HG03045 (cell line): ENCODE measurements around the gene SSBP3.
"Not testable (repeated sequence)": the region's sequence is repeated elsewhere in the genome, so short reads cannot be mapped to it uniquely, and the experiment has no call there.

ENCODE experiments used
- ATAC-seq: cut with Tn5 transposase; IDR thresholded peaks from one replicate; pipeline ENCODE4 v1.9.1; 2021; ENCODE audit warnings: mild to moderate bottlenecking, moderate library complexity; ENCODE audit not compliant: unreplicated experiment

SSBP3 gene

DNA sequence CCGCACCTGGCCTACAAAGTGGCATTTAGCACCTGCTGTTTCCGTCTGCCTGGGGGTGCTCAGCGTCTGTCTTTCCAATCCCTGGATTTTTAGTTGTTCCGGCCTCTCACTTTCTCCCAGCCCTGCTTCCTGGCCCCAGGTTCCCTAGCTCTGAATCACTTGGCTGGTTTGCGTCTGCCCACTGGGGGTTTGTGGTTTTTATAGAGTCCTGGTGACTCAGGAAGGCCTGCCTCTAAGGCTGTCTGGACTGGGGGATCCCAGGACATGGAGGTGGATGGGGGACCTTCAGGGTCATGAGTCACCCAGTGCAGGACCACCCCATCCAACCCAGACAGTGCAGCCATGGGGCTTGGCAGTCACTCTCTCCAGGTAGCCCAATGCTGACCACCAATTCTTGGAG, 152.7 kb downstream of the SSBP3 start:
- ATAC-seq = no peak

- no peak for ATAC-seq
Measured at GRCh38 chr1:54252371-54252936, 153.7 kb downstream of the SSBP3 start.

- ATAC-seq = no peak
Measured at GRCh38 chr1:54250670-54251069, 155.5 kb downstream of the SSBP3 start.

DNA sequence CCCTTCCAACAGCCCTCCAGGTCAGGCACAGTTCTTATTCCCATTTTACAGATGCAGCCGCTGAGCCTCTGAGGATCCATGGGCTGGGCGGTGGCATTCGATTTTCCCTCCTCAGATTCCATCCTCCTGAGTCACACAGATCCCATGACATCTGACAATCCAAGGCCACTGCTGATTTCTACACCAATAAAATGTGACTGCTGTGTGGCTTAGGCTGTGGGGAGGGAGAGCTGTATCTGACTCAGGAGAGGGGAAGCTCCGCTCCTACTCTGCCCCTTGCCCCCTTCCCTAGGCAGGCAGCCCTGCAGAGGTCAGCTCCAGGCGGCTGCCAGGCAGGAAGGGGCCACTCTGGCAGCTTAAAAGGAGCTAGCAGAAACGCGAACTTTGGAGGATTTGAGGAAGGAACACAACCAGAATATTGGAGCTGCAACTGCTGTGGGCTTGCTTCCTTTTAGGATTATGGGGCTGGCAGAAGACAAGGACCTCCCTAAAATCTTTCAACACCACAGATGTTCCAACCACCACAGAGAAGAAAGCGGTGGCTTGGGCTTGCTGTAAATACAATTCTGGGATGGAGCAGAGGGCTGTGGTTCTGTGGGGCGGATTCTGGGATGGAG, 156.3 kb downstream of the SSBP3 start:
- ATAC-seq = no peak

DNA sequence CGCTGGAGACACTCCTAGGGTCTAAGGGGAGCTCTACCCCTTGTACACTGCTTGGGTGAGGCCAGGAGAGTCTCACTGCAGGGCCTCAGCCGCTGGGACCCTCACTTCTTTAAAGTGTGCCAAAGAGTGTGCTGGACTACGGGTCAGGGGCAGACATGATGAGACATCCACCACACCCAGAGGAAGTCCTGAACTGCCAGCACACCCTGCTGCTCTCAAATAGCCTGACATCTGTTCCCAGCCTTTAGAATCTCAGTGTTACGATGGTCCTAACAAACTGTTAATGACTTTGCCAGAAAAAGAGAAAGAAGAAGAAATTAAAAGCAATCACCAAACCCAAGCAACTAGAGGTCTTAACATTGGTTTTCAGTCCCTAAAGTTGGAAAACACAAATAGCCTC, 157.2 kb downstream of the SSBP3 start:
- no peak for ATAC-seq

DNA sequence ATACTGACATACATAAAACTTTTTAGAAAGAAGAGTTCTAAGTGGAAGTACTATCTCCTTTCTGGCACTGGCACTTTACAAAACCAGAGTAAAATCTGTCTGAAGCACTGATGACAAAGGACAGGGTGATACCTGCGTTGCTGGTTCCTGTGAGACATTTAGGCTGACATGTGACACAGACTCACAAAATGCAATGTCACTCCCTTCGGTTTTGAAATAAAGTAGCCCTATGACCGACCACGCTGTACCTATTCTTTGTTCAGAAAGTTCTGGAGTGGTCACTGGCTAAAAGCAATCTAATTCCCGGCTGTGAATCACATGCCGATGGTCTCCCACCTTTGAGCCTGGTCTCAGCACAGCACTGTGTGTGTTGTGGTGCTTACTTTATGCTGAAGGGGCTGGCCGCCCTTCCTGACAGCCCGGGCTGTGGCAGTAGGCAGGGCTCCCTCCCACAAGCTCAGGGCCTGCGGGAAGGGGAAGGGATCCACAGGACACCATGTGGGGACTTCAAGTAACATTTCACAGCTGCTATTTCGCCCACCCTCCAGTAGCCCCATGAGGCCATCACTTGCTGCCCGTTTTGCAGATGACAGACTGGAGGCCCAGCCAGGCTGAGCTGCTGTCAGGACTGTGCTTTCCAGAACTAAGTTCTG, 158.2 kb downstream of the SSBP3 start:
- no peak for ATAC-seq

DNA sequence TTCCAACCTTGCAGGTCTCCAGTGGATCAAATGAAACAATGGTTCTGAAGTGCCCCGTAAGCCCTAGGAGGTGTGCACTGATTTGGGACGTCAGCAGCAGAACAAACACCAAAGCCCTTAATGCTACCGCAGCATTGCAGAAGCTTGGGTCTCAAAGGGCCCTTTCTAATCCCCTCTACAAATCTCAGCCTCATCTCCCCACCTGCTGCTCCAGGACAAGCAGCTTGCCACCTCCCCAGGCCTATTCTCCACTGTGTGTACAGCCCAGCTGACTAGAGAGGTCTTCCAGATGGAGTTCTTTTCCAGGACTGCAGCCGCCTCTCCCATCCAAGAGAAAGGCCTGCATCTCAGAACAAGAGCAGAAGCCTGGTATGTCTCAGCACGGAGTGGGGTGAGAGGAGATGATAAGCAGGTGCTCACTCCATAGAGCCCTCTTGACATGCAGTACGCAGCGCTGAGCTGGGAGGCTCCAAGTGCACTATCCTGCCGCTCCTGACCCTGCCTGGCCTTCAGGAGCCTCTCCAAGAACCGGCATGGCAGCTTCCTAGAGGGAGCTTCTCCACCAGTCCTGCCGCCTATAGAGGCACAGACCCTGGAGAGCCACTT, 160.0 kb downstream of the SSBP3 start:
- no peak for ATAC-seq

DNA sequence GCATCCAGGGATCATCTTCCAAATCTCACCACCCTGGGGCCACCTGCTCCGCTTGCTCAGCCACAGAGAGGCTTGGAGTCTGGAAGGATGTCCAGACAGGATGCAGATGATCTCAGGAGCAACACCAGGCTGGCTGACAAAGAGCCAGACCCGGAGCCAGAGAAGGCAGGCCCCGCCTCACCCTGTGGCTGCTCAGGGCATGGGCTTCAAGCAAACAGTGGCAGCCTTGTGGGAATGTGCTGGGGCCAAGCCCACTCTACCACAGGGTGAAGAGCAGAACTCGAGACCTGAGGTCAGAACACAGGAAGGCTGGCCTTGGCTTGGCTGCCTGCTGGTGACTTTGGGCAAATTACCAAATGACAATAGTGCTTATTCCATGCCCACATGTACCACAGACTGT, 160.7 kb downstream of the SSBP3 start:
- ATAC-seq = no peak

DNA sequence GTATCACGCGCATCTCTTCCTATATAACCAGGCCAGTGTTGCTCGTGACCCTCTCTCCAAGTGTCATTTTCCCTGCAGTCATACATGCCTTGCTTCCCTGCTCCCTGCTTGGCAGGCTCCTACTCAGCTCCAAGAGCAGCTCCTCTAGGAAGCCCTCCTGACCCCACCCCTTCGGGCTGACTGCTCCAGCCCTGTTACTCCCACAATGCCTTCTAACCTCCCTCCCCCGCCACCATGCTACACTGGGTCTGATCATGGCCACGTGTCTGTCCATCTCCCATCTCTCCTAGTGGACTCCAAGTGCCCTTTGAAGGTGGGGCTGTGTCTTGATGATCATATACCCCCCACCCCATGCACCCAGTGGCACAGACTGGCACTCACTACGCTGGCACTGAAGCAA, 161.5 kb downstream of the SSBP3 start:
- no peak for ATAC-seq

DNA sequence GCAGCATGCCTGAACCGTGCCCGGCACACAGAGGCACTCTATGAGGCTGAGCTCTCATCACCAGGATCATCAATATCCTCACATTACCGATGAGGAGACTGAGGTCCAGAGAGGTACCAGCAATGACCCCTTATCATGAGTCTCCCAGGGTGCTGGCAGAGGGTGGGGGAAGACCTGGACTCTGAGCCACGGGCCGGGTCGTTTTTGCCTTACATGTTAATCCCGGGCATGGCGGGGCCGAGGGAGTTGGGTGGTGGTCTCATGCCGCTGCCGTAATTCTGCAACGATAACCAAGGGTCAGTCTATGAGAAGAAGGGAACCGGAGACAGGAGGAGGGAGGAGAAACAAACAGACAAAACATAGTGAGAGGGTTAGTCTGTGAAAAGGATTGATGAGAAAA, 163.2 kb downstream of the SSBP3 start:
- ATAC-seq = no peak

- no peak for ATAC-seq
Measured at GRCh38 chr1:54241364-54241763, 164.8 kb downstream of the SSBP3 start.

GRCh38 chr1:54240741-54241335, 165.4 kb downstream of the SSBP3 start:
- ATAC-seq = no peak

- no peak for ATAC-seq
Measured at GRCh38 chr1:54239631-54240031, 166.6 kb downstream of the SSBP3 start.

DNA sequence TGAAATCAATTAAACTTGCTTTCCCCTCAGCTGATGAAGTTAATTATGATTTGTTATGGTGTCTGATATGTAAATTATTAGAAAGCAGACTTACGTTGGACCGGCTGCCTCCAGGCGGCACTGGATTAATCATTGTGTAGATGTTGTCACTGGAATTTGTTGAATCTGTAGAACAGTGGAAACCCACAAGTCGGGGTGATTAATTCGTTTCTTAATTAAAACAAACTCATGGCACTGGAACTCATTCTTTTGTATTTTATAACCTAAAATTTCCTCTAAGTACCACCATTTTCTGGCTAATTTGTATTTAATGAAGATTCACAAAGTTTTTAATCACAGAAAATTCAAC, 167.2 kb downstream of the SSBP3 start:
- no peak for ATAC-seq

DNA sequence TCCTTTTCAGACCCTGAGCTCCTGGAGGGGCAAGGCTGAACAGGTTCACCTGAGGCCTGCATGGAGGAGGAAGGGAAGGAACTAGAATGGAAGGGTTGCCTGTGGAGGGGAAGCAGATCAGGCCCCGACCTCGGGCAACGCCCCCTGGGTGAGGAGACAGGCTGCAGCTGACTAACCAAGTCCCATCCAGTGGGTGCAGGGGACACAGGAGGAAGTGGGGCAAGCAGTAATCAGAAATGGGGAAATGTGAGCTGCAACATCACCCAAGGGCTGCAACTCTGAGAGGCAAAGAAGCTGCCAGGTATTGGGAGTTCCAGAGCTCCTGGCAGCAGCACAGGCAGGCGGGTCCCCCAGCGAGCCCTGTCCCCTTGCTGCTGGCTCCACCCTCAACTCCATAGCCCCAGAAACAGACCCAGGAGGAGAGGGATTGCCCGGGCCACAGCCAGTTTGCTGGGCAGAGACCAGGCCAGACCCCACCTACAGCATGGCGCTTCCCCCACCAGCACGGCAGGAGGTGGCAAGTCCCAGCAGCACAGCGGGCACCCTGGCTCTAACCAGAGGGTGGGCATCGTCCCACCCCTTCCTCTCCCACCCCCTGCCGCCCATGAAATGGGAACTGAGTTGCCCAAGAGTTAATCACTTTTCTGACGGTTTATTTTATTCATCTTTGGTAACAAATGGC, 167.7 kb downstream of the SSBP3 start:
- ATAC-seq = no peak

- ATAC-seq = no peak
Measured at GRCh38 chr1:54237586-54237985, 168.6 kb downstream of the SSBP3 start.

GRCh38 chr1:54234284-54234683, 171.9 kb downstream of the SSBP3 start:
- ATAC-seq = no peak

GRCh38 chr1:54233196-54233595, 173.0 kb downstream of the SSBP3 start:
- ATAC-seq = not testable (repeated sequence)

DNA sequence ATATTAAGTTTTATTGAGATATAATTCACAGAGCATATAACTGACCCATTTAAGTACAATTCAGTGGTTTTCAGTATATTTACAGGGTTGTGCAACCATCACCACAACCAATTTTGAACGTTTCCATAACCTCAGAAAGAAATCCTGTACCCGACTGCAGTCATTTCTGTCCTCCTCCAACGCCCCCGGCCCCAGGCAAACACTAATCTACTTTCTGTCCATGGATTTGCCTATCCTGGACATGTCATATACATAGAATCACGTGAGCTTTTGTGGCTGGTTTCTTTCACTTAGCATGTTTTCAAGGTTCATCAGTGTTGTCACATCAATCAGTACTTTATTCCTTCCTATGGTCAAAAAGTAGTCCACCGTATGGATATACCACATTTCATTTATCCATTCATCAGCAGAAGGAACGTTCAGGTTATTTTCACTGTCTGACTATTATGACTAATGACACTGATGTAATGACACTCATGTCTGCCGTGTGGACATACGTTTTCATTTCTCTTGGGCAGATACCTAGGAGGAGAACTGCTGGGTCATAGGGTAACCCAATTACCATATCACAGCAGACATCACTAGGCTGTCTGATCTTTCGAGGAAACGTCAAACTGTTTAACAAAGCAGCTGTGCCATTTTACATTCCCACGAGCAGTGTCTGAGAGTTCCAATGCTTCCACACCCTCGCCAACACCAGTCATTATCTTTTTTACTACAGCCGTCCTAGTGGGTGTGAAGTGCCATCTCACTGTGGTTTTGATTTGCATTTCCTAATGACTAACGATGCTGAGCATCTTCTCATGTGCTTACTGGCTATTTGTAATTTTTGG, 175.5 kb downstream of the SSBP3 start:
- no peak for ATAC-seq

- ATAC-seq = no peak
Measured at GRCh38 chr1:54229281-54229891, 176.8 kb downstream of the SSBP3 start.
